H1 (cell line): ENCODE results near the gene UNC5B. TPM values are rescaled to one million over a fixed set of nuclear protein-coding genes. Genes with fewer than 3 reads are reported as not detected.

ENCODE experiments used
- HDAC2 ChIP-seq, 2 experiments: fragments of 300-600 bp in 1 of 2; sonication (generic) in 1 of 2; IDR thresholded peaks; 2 replicates each; pipeline ENCODE4 v1.6.1; 2011 to 2012; ENCODE audit warnings: low read depth in 2 of 2, low read length in 2 of 2, mild to moderate bottlenecking in 2 of 2, moderate library complexity in 2 of 2, borderline replicate concordance in 1 of 2, inconsistent platforms in 1 of 2
- POLR2A ChIP-seq, 2 experiments: IDR thresholded peaks; 1 replicate in 1 of 2; 2 replicates in 1 of 2; pipeline ENCODE4 v1.6.1; 2011; ENCODE audit warnings: low read depth in 2 of 2, low read length in 2 of 2, mild to moderate bottlenecking in 2 of 2; ENCODE audit errors: control extremely low read depth in 1 of 2
- TAF1 ChIP-seq: IDR thresholded peaks from 2 replicates; pipeline ENCODE4 v1.6.1; 2011; ENCODE audit warnings: mild to moderate bottlenecking, low read depth, low read length
- polyA plus RNA-seq, 7 experiments: library from polyadenylated mRNA; depleted of rRNA in 3 of 7; stranded (reverse) in 5 of 7; unstranded in 2 of 7; fragments of >200 nt in 5 of 7; fragments of 200-250 nt in 2 of 7; gene quantifications; 1 replicate in 5 of 7; 2 replicates in 1 of 7; 4 replicates in 1 of 7; pipeline versions ENCODE4 v1.2.1 to v1.2.3, GENCODE V29; 2011 to 2013; ENCODE audit warnings: missing spikeins in 2 of 7, mixed read lengths in 2 of 7
- total RNA-seq: library from RNA; stranded (reverse); fragmentation: NEBNext Ultra II Directional; extraction: Animal tissue kit (Norgen Biotek cat#: 25700); gene quantifications from 2 replicates; pipeline ENCODE4 v1.2.1, GENCODE V29; 2021
- TF ChIP-seq, protein P1 (sequence below): IDR thresholded peaks from 2 replicates; pipeline ENCODE4 v1.6.1; 2012; ENCODE audit warnings: inconsistent platforms

Gene UNC5B
- total and polyA plus RNA-seq, 2 of the 8 experiments (the other 6 are each of a cell fraction or from before 2014, with no cell fraction given) = 27.9 to 31.8 TPM

DNA sequence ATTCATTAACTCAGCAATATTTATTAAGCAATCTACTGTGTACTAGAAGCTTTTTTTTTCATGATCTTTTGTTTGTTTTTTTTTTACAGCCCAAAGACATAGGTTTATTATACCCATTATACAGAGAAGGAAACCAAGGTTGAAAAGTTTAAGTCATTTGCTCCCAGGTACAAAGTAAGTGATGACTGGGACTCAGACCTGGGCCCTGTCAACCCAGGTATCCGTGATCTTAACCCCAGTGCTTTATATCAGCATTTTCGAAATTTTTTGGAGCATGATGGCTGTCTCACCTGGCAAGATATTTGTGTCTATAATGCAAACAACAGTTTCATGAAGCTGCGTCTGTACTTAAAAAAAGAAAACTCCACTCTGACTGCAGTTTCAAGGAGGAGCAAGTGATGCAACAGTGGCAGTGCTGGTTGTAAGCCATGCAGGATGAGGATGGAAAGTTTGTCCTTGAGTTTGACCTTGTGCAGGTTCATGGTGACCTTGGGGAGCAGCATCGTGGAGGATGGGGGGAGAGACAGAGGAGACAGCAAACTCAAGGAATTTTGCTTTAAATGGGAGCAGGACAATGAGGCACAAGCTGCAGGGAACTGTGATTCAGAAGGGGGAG lies 118.5 kb downstream of the UNC5B start (continued):
- TF ChIP-seq, protein P1, sequence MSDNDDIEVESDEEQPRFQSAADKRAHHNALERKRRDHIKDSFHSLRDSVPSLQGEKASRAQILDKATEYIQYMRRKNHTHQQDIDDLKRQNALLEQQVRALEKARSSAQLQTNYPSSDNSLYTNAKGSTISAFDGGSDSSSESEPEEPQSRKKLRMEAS = no peak
- TF ChIP-seq TAF1 (no peak), HDAC2 (IDR thresholded peaks at IDR 0.05; ENCODE audit: borderline replicate concordance in 1 of 2, low read depth in 2 of 2, low read length in 2 of 2) (no peak), POLR2A (IDR thresholded peaks at IDR 0.05; ENCODE audit: control extremely low read depth in 1 of 2, low read depth in 2 of 2, low read length in 2 of 2) (no peak)
